Loucy (cell line): ENCODE results near the gene KRTCAP3.

ENCODE experiments used
- EZH2phosphoT487 ChIP-seq: fragments of 200-600 bp; IDR thresholded peaks from 2 replicates; pipeline ENCODE4 v1.6.1; 2018; ENCODE audit warnings: antibody characterized with exemption, mild to moderate bottlenecking, moderate library complexity, borderline replicate concordance
- TF ChIP-seq, protein P1 (sequence below): fragments of 200-600 bp; sonication (generic); conservative IDR thresholded peaks from 2 replicates; pipeline ENCODE4 v1.5.1; 2014; ENCODE audit warnings: mild to moderate bottlenecking, antibody characterized with exemption, low read length

DNA sequence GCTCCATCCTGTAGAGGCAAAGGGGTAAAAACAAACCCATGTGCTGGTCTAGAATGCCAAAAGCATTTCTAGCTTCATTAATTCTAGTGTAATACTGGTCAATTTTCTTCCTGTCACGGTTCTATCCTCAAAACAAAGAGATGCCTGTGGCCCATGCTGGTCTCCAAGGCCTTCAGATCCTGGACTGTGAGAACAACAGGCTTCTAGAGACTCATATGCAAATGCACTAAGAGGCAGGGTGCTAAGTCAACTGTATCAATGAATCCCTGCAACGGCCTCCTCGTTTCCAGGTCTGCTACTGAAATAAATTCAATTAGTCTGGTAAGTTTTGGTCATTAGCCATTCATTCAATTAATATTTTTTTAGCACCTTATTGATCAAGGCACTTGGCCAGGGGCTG is 43.3 kb downstream of the KRTCAP3 start:
- TF ChIP-seq, protein P1, sequence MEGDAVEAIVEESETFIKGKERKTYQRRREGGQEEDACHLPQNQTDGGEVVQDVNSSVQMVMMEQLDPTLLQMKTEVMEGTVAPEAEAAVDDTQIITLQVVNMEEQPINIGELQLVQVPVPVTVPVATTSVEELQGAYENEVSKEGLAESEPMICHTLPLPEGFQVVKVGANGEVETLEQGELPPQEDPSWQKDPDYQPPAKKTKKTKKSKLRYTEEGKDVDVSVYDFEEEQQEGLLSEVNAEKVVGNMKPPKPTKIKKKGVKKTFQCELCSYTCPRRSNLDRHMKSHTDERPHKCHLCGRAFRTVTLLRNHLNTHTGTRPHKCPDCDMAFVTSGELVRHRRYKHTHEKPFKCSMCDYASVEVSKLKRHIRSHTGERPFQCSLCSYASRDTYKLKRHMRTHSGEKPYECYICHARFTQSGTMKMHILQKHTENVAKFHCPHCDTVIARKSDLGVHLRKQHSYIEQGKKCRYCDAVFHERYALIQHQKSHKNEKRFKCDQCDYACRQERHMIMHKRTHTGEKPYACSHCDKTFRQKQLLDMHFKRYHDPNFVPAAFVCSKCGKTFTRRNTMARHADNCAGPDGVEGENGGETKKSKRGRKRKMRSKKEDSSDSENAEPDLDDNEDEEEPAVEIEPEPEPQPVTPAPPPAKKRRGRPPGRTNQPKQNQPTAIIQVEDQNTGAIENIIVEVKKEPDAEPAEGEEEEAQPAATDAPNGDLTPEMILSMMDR: no peak
- no peak for TF ChIP-seq EZH2phosphoT487
